Breast epithelium (tissue), 4 donors: ENCODE data around the gene TADA2B. TPM values are rescaled to one million over a fixed set of nuclear protein-coding genes. Genes with fewer than 3 reads are reported as not detected.
A peak's percentile ranks its signal among the peaks of the same experiment; 100 is the strongest.

Experiments
- DNase-seq, 2 donors: peaks; one replicate each; pipeline ENCODE4 v3.0.0-alpha.2; 2019; ENCODE audit warnings: low spot score in 2 of 2
- H3K27ac ChIP-seq, 2 donors: fragments of 200-600 bp; sonication (generic) in 1 of 2; one replicate each; pipeline ENCODE4 v1.5.1; 2016 to 2019; ENCODE audit warnings: mild to moderate bottlenecking in 1 of 2
- H3K27me3 ChIP-seq, 2 donors: fragments of 200-600 bp; sonication (generic) in 1 of 2; one replicate each; pipeline versions ENCODE4 v1.5.1 to v1.6.0; 2017 to 2019; ENCODE audit warnings: control low read depth in 1 of 2, mild to moderate bottlenecking in 1 of 2
- H3K36me3 ChIP-seq: fragments of 200-600 bp; one replicate; pipeline ENCODE4 v1.5.1; 2019
- H3K4me1 ChIP-seq, 2 donors: fragments of 200-600 bp; sonication (generic); one replicate each; pipeline ENCODE4 v1.5.1; 2016 to 2019; ENCODE audit warnings: control low read depth in 1 of 2
- H3K4me3 ChIP-seq, 3 donors: fragments of 200-600 bp; sonication (generic); 1 replicate in 2 of 3; 2 replicates in 1 of 3; pipeline ENCODE4 v1.5.1; 2016 to 2019; ENCODE audit warnings: mild to moderate bottlenecking in 3 of 3, moderate library complexity in 2 of 3
- H3K9me3 ChIP-seq, 2 donors: fragments of 200-600 bp; sonication (generic) in 1 of 2; one replicate each; pipeline ENCODE4 v1.5.1; 2016 to 2019; ENCODE audit warnings: control low read depth in 1 of 2
- CTCF ChIP-seq, 3 donors: fragments of 450-650 bp; IDR thresholded peaks; one replicate each; pipeline ENCODE4 v1.5.1; 2016 to 2017; ENCODE audit warnings: antibody characterized with exemption in 3 of 3, mild to moderate bottlenecking in 3 of 3, moderate library complexity in 3 of 3
- POLR2A ChIP-seq: fragments of 450-650 bp; IDR thresholded peaks from one replicate; pipeline ENCODE4 v1.6.1; 2016; ENCODE audit warnings: antibody characterized with exemption, mild to moderate bottlenecking, moderate library complexity
- POLR2AphosphoS5 ChIP-seq, 3 donors: sonication (generic); formaldehyde crosslinking; IDR thresholded peaks; one replicate each; pipeline ENCODE4 v1.6.1; 2017; ENCODE audit warnings: antibody characterized with exemption in 3 of 3
- intact Hi-C: fragments of 100-400 bp; cut with DNase I; formaldehyde crosslinking; loops from one replicate; pipeline ENCODE4 v1.15.1; 2023; ENCODE audit warnings: low total_unique reads
- total RNA-seq, 3 donors: library from RNA; depleted of rRNA; stranded (reverse); fragments of >200 nt; gene quantifications; one replicate each; pipeline ENCODE4 v1.1.0, GENCODE V29; 2016

Gene TADA2B
- total RNA-seq, 3 donors from 2014 or later = 16.4 to 22.7 (median 17.8) TPM

GRCh38 chr4:7103031-7103606 lies 59.9 kb downstream of the TADA2B start:
- intact Hi-C loops = no loop called here
- H3K27me3 ChIP-seq = no peaks in the 10 kb centered on the region
- TF ChIP-seq POLR2A = peak; percentile 40
- TF ChIP-seq CTCF (IDR thresholded peaks at IDR 0.05) = no peak
- TF ChIP-seq POLR2AphosphoS5 (IDR thresholded peaks at IDR 0.05) = peak; percentile 21 to 80 (median 28)
- peak overlapping the region; percentile 76 to 78 for H3K27ac ChIP-seq
- no peaks in the 10 kb centered on the region for H3K36me3 ChIP-seq
- H3K4me3 ChIP-seq = peak overlapping the region; percentile 50 to 73 (median 57)
- H3K4me1 ChIP-seq = no peaks in the 10 kb centered on the region
- no peaks in the 10 kb centered on the region for H3K9me3 ChIP-seq
- peak; percentile 90 to 91 for DNase-seq

DNA sequence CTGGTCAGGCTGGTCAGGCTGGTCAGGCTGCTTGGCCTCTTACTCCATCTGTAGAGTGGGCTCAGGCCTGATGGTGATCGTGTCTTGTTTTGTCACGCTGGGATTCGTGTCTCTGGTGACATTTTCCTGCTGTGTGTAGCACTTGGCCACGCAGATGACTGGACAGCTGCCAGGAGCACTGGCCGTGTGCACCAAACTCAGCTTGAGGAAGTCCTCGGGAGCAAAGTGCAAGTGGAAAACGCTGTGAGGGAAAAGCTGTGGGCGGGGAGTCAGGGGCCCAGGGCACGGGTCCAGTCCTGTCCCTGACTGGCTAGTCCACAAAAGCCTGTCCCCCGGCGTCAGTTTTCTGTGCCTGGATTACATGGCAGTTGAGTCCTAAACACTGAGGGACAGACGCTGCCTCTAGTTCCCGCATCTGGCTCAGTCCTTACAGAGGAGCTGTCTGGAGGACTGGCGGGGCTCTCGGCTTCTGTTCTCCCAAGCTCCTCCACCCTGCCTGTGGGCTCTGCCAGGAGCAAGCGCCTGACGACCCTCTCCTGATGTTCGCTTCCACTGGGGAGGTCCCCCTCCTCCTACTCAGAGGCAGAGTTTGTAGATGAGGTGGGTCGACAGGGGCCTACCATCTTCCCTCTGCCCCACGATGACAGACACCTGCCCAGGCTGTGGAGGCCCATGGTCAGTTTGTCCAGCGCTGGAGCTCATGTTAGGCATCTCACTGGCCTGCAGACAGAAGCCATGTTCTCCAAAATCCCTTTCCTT lies 60.6 kb downstream of the TADA2B start:
- Histone ChIP-seq H3K27me3 (no peaks in the 10 kb centered on the region), H3K36me3 (no peaks in the 10 kb centered on the region), H3K9me3 (no peaks in the 10 kb centered on the region), H3K27ac (peak overlapping the region; percentile 76 to 78), H3K4me1 (no peaks in the 10 kb centered on the region), H3K4me3 (peak overlapping the region; percentile 50 to 73 (median 57))
- intact Hi-C loops = no loop called here
- TF ChIP-seq POLR2A (no peak), POLR2AphosphoS5 (IDR thresholded peaks at IDR 0.05) (no peak), CTCF (IDR thresholded peaks at IDR 0.05) (no peak)
- no peak for DNase-seq

GRCh38 chr4:7104366-7105031 lies 61.3 kb downstream of the TADA2B start:
- intact Hi-C loops = no loop called here
- H3K9me3 ChIP-seq = no peaks in the 10 kb centered on the region
- no peak for TF ChIP-seq POLR2AphosphoS5 (IDR thresholded peaks at IDR 0.05)
- no peak for TF ChIP-seq POLR2A
- TF ChIP-seq CTCF (IDR thresholded peaks at IDR 0.05) = no peak
- no peak overlapping the region for H3K4me3 ChIP-seq
- H3K4me1 ChIP-seq = no peaks in the 10 kb centered on the region
- no peaks in the 10 kb centered on the region for H3K27me3 ChIP-seq
- DNase-seq = no peak
- H3K36me3 ChIP-seq = no peaks in the 10 kb centered on the region
- H3K27ac ChIP-seq = peak overlapping the region in 1 of 2 donors; percentile 76

DNA sequence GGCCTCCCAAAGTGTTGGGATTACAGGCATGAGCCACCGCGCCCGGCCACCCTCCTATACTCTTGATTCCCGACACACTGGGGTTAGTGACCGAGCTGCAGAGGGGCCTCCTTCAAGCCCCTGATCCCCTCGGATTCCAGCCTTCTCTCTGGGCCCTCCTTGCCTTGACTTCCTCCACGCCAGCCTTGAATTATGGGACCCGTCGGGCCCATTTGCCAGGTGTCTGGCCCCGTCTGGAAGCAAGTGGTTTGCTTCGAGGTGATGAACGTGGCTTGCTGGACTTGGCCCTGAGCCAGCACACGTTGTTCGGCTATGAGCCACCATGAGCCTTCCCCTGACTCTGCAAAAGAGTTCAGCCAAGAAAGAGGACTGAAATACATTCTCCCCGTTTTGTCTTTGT lies 62.1 kb downstream of the TADA2B start:
- Histone ChIP-seq H3K4me1 (no peaks in the 10 kb centered on the region), H3K4me3 (no peak overlapping the region), H3K27me3 (no peaks in the 10 kb centered on the region), H3K36me3 (no peaks in the 10 kb centered on the region), H3K9me3 (no peaks in the 10 kb centered on the region), H3K27ac (no peak overlapping the region)
- DNase-seq = no peak
- intact Hi-C loops = no loop called here
- TF ChIP-seq POLR2AphosphoS5 (IDR thresholded peaks at IDR 0.05) = no peak
- TF ChIP-seq CTCF (IDR thresholded peaks at IDR 0.05) = no peak
- no peak for TF ChIP-seq POLR2A
